ENCODE results near the gene PCOLCE2. TPM values are rescaled to one million over a fixed set of nuclear protein-coding genes. Genes with fewer than 3 reads are reported as not detected.

PCOLCE2 gene
- total RNA-seq, 2 donors from 2014 or later, result 79.1 to 148 TPM

GRCh38 chr3:142910280-142910679, 21.4 kb upstream of the PCOLCE2 start:
- no peaks in the 10 kb centered on the region for H3K36me3 ChIP-seq
- TF ChIP-seq CTCF (IDR thresholded peaks at IDR 0.05), result no peak
- H3K4me1 ChIP-seq, result peaks cover 0 to 31% of the 10 kb centered on the region in 2 donors
- DNase-seq (ENCODE audit: low spot score), result no peak
- no peaks in the 10 kb centered on the region for H3K27me3 ChIP-seq
- no peaks in the 10 kb centered on the region for H3K9me3 ChIP-seq
- peak overlapping the region; percentile 4 to 53 for H3K27ac ChIP-seq
- no peak overlapping the region for H3K4me3 ChIP-seq

GRCh38 chr3:142909282-142909681, 20.4 kb upstream of the PCOLCE2 start:
- H3K27ac ChIP-seq, result peak overlapping the region in 1 of 2 donors; percentile 53

GRCh38 chr3:142907996-142908395, 19.1 kb upstream of the PCOLCE2 start:
- H3K36me3 ChIP-seq, result no peaks in the 10 kb centered on the region
- DNase-seq (ENCODE audit: low spot score), result no peak
- H3K9me3 ChIP-seq, result no peaks in the 10 kb centered on the region
- H3K27me3 ChIP-seq, result no peaks in the 10 kb centered on the region
- no peak overlapping the region for H3K4me3 ChIP-seq
- peaks cover 0 to 29% of the 10 kb centered on the region in 2 donors for H3K4me1 ChIP-seq
- no peak for TF ChIP-seq CTCF (IDR thresholded peaks at IDR 0.05)
- peak overlapping the region in 1 of 2 donors; percentile 53 for H3K27ac ChIP-seq

More at GRCh38 chr3:142909282-142909681, 20.4 kb upstream of the PCOLCE2 start:
- TF ChIP-seq CTCF (IDR thresholded peaks at IDR 0.05), result no peak
- DNase-seq (ENCODE audit: low spot score), result no peak
- Histone ChIP-seq H3K9me3 (no peaks in the 10 kb centered on the region), H3K4me3 (no peak overlapping the region), H3K4me1 (peaks cover 0 to 37% of the 10 kb centered on the region in 2 donors), H3K36me3 (no peaks in the 10 kb centered on the region), H3K27me3 (no peaks in the 10 kb centered on the region)

GRCh38 chr3:142904639-142905436, 16.0 kb upstream of the PCOLCE2 start:
- H3K4me3 ChIP-seq, result no peak overlapping the region
- peaks cover 0 to 5% of the 10 kb centered on the region in 2 donors for H3K4me1 ChIP-seq
- peak overlapping the region; percentile 33 to 54 for H3K27ac ChIP-seq
- H3K27me3 ChIP-seq, result no peaks in the 10 kb centered on the region
- DNase-seq (ENCODE audit: low spot score), result peak; percentile 72
- peak in 1 of 2 donors; percentile 43 for TF ChIP-seq CTCF (IDR thresholded peaks at IDR 0.05)
- H3K36me3 ChIP-seq, result no peaks in the 10 kb centered on the region
- H3K9me3 ChIP-seq, result no peaks in the 10 kb centered on the region

GRCh38 chr3:142902356-142902755, 13.5 kb upstream of the PCOLCE2 start:
- no peaks in the 10 kb centered on the region for H3K36me3 ChIP-seq
- no peaks in the 10 kb centered on the region for H3K27me3 ChIP-seq
- peaks cover 0 to 18% of the 10 kb centered on the region in 2 donors for H3K4me1 ChIP-seq
- no peaks in the 10 kb centered on the region for H3K9me3 ChIP-seq
- no peak for DNase-seq (ENCODE audit: low spot score)
- no peak overlapping the region for H3K4me3 ChIP-seq
- peak overlapping the region; percentile 26 to 54 for H3K27ac ChIP-seq
- TF ChIP-seq CTCF (IDR thresholded peaks at IDR 0.05), result no peak

Data from right atrium auricular region (tissue), 2 donors.